ENCODE results near the gene SH2B3. TPM values are rescaled to one million over a fixed set of nuclear protein-coding genes. Genes with fewer than 3 reads are reported as not detected.

Gene SH2B3
- total and polyA plus RNA-seq, 2 donors (not counting 1 experiment from before 2014, with no cell fraction given) = 21.9 to 69.4 TPM

- ATAC-seq (ENCODE audit: low read depth) (no peak), DNase-seq (no peak)
- Histone ChIP-seq H3K4me3 (ENCODE audit: control extremely low read depth in 1 of 5, extremely low read depth in 1 of 5, insufficient read depth in 1 of 5, low read depth in 2 of 5, low read length in 4 of 5) (no peak overlapping the region), H3K4me2 (replicated peaks; ENCODE audit: low read depth, low read length, poor library complexity, severe bottlenecking) (no peak overlapping the region), H4K20me1 (ENCODE audit: control insufficient read depth, insufficient read depth, low read length, poor library complexity, severe bottlenecking) (no peaks in the 10 kb centered on the region), H3K27me3 (replicated peaks in 1 of 4; ENCODE audit: control extremely low read depth in 1 of 4, control insufficient read depth in 3 of 4, insufficient read depth in 4 of 4, low read length in 3 of 4) (no peaks in the 10 kb centered on the region), H3K27ac (ENCODE audit: low read length in 2 of 2) (no peak overlapping the region), H3K4me1 (ENCODE audit: control insufficient read depth in 2 of 2, insufficient read depth in 2 of 2, low read length in 2 of 2) (peaks cover 36 to 40% of the 10 kb centered on the region in 2 donors), H3K9me3 (ENCODE audit: control extremely low read depth in 1 of 3, control insufficient read depth in 2 of 3, insufficient read depth in 1 of 3, low read length in 2 of 3) (no peaks in the 10 kb centered on the region), H3K79me2 (ENCODE audit: control insufficient read depth, insufficient read depth, low read length) (peaks cover 5% of the 10 kb centered on the region), H3K9ac (ENCODE audit: low read length) (no peak overlapping the region), H3K36me3 (replicated peaks in 1 of 2; ENCODE audit: control extremely low read depth in 1 of 2, control insufficient read depth in 1 of 2, extremely low read depth in 1 of 2, insufficient read depth in 2 of 2, low read length in 1 of 2) (peaks cover 0 to 6% of the 10 kb centered on the region in 2 experiments), H2AFZ (ENCODE audit: insufficient read depth, low read depth, low read length, poor library complexity, severe bottlenecking) (no peak overlapping the region)
- ChIA-PET CTCF (interaction anchor here (0.7 to 1.1 kb wide), 3 partner anchors 31 to 86 kb away, joined by 3 read pairs; no protein-coding TSS in a partner anchor), POLR2A (interaction anchor here (1.0 kb wide), 1 partner anchor 10 kb away, joined by 3 read pairs; no protein-coding TSS in a partner anchor)
- Mint-ChIP-seq H3K4me3 (peak overlapping the region; percentile 8), H3K9me3 (ENCODE audit: insufficient read depth) (no peaks in the 10 kb centered on the region), H3K4me1 (peaks cover 51% of the 10 kb centered on the region), H3K27me3 (no peaks in the 10 kb centered on the region), H3K27ac (no peak overlapping the region)
- WGBS (ENCODE audit: insufficient coverage) = 99% methylated on average over 10 of the region's 10 CpGs
- TF ChIP-seq EZH2 (IDR thresholded peaks at IDR 0.05; ENCODE audit: borderline replicate concordance, insufficient read depth, low read depth, low read length, poor library complexity, severe bottlenecking) (no peak), CTCF (IDR thresholded peaks at IDR 0.05) (no peak)
- intact Hi-C loops (cut with micrococcal nuclease) = no loop called here
Measured at GRCh38 chr12:111366075-111366474, 39.6 kb upstream of the SH2B3 start.

DNA sequence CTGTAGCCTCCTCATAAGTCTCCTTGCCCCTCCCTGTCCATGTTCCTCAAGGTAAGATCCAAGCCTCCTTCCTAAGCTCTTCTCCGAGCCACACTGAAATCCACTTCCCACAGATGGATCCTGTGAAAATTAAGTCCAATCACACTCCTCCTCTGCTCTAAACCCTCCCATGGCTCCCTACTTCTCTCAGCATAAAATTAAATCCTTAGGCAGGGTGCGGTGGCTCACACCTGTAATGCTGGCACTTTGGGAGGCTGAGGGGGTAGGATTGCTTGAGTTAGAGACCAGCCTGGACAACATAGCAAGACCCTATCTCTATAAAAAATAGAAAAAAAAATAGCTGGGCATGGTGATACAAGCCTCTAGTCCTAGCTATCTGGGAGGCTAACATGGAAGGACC lies 39.1 kb upstream of the SH2B3 start:
- peaks cover 30 to 35% of the 10 kb centered on the region in 2 donors for H3K4me1 ChIP-seq (ENCODE audit: control insufficient read depth in 2 of 2, insufficient read depth in 2 of 2, low read length in 2 of 2)
- no peak overlapping the region for H3K9ac ChIP-seq (ENCODE audit: low read length)
- H2AFZ ChIP-seq (ENCODE audit: insufficient read depth, low read depth, low read length, poor library complexity, severe bottlenecking) = no peak overlapping the region
- no peaks in the 10 kb centered on the region for H3K9me3 ChIP-seq (ENCODE audit: control extremely low read depth in 1 of 3, control insufficient read depth in 2 of 3, insufficient read depth in 1 of 3, low read length in 2 of 3)
- H3K27me3 ChIP-seq (replicated peaks in 1 of 4; ENCODE audit: control extremely low read depth in 1 of 4, control insufficient read depth in 3 of 4, insufficient read depth in 4 of 4, low read length in 3 of 4) = no peaks in the 10 kb centered on the region
- H3K79me2 ChIP-seq (ENCODE audit: control insufficient read depth, insufficient read depth, low read length) = peaks cover 5% of the 10 kb centered on the region
- DNase-seq (no peak), ATAC-seq (ENCODE audit: low read depth) (no peak)
- Mint-ChIP-seq H3K4me3 (peak overlapping the region; percentile 8), H3K27me3 (no peaks in the 10 kb centered on the region), H3K4me1 (peaks cover 46% of the 10 kb centered on the region), H3K9me3 (ENCODE audit: insufficient read depth) (no peaks in the 10 kb centered on the region), H3K27ac (no peak overlapping the region)
- no peak overlapping the region for H3K4me3 ChIP-seq (ENCODE audit: control extremely low read depth in 1 of 5, extremely low read depth in 1 of 5, insufficient read depth in 1 of 5, low read depth in 2 of 5, low read length in 4 of 5)
- H4K20me1 ChIP-seq (ENCODE audit: control insufficient read depth, insufficient read depth, low read length, poor library complexity, severe bottlenecking) = no peaks in the 10 kb centered on the region
- no peak overlapping the region for H3K27ac ChIP-seq (ENCODE audit: low read length in 2 of 2)
- POLR2A ChIA-PET = interaction anchor here (1.0 kb wide), 1 partner anchor 9 kb away, joined by 3 read pairs; no protein-coding TSS in a partner anchor
- peaks cover 0 to 6% of the 10 kb centered on the region in 2 experiments for H3K36me3 ChIP-seq (replicated peaks in 1 of 2; ENCODE audit: control extremely low read depth in 1 of 2, control insufficient read depth in 1 of 2, extremely low read depth in 1 of 2, insufficient read depth in 2 of 2, low read length in 1 of 2)
- intact Hi-C loops (cut with micrococcal nuclease) = no loop called here
- TF ChIP-seq CTCF (IDR thresholded peaks at IDR 0.05) (no peak), EZH2 (IDR thresholded peaks at IDR 0.05; ENCODE audit: borderline replicate concordance, insufficient read depth, low read depth, low read length, poor library complexity, severe bottlenecking) (no peak)
- 100% methylated on average over 1 of the region's 2 CpGs for WGBS (ENCODE audit: insufficient coverage)
- CTCF ChIA-PET = interaction anchor here (1.0 to 1.7 kb wide), 4 partner anchors 31 to 85 kb away, joined by 3 to 6 read pairs (median 4); no protein-coding TSS in a partner anchor
- H3K4me2 ChIP-seq (replicated peaks; ENCODE audit: low read depth, low read length, poor library complexity, severe bottlenecking) = no peak overlapping the region
